Measurements from ENCODE around the gene HDHD5.

Gene HDHD5

GRCh38 chr22:17119481-17120202 lies 39.4 kb downstream of the HDHD5 start:
- no peak for DNase-seq

- no peak for DNase-seq
Observed at GRCh38 chr22:17118342-17118741, 40.7 kb downstream of the HDHD5 start.

- DNase-seq: peak; percentile 13
Observed at GRCh38 chr22:17117890-17118289, 41.2 kb downstream of the HDHD5 start.

GRCh38 chr22:17117400-17117799 lies 41.7 kb downstream of the HDHD5 start:
- DNase-seq: no peak

- no peak for DNase-seq
Observed at GRCh38 chr22:17116572-17117330, 42.3 kb downstream of the HDHD5 start.

GRCh38 chr22:17115945-17116565 lies 43.0 kb downstream of the HDHD5 start:
- no peak for DNase-seq

- no peak for DNase-seq
Observed at GRCh38 chr22:17115236-17115635, 43.8 kb downstream of the HDHD5 start.

- no peak for DNase-seq
Observed at GRCh38 chr22:17114898-17115235, 44.2 kb downstream of the HDHD5 start.

- DNase-seq: no peak
Observed at GRCh38 chr22:17114173-17114897, 44.7 kb downstream of the HDHD5 start.

- DNase-seq: no peak
Observed at GRCh38 chr22:17113600-17113999, 45.5 kb downstream of the HDHD5 start.

- no peak for DNase-seq
Observed at GRCh38 chr22:17112491-17113042, 46.5 kb downstream of the HDHD5 start.

GRCh38 chr22:17110791-17111550 lies 48.1 kb downstream of the HDHD5 start:
- DNase-seq: no peak

GRCh38 chr22:17109976-17110375 lies 49.1 kb downstream of the HDHD5 start:
- no peak for DNase-seq

GRCh38 chr22:17109113-17109865 lies 49.8 kb downstream of the HDHD5 start:
- no peak for DNase-seq

- DNase-seq: no peak
Observed at GRCh38 chr22:17108256-17109112, 50.6 kb downstream of the HDHD5 start.

GRCh38 chr22:17107547-17107810 lies 51.6 kb downstream of the HDHD5 start:
- no peak for DNase-seq

- DNase-seq: peak; percentile 37
Observed at GRCh38 chr22:17106785-17107546, 52.1 kb downstream of the HDHD5 start.

GRCh38 chr22:17106161-17106784 lies 52.8 kb downstream of the HDHD5 start:
- no peak for DNase-seq

Data from midbrain (tissue), 1 donor.